GM19324 (cell line): Measurements from ENCODE around the gene CASP8AP2.
A peak's percentile ranks its signal among the peaks of the same experiment; 100 is the strongest.
"Not testable (repeated sequence)": the region's sequence is repeated elsewhere in the genome, so short reads cannot be mapped to it uniquely, and the experiment has no call there.

Source experiments
- ATAC-seq: cut with Tn5 transposase; IDR thresholded peaks from one replicate; pipeline ENCODE4 v1.9.1; 2021; ENCODE audit warnings: mild to moderate bottlenecking, moderate library complexity; ENCODE audit not compliant: unreplicated experiment, low FRiP score

The CASP8AP2 gene

GRCh38 chr6:89819336-89820130 is 10.1 kb upstream of the CASP8AP2 start, which contains the start of gene MDN1:
Gene MDN1 (minus strand): TSS chr6:89819794. CDS start chr6:89819607, 187 bp downstream.
- peak; percentile 97 for ATAC-seq

- ATAC-seq = no peak
These were observed 3.6 kb upstream of the CASP8AP2 start for GRCh38 chr6:89826029-89826528.

GRCh38 chr6:89828475-89828987 is 1.1 kb upstream of the CASP8AP2 start:
- ATAC-seq = not testable (repeated sequence)

GRCh38 chr6:89828988-89829471 is 650 bp upstream of the CASP8AP2 start:
- ATAC-seq = peak; percentile 39

GRCh38 chr6:89830170-89830809 is 610 bp downstream of the CASP8AP2 start:
- no peak for ATAC-seq

GRCh38 chr6:89834884-89835792 is 5.5 kb downstream of the CASP8AP2 start:
- peak; percentile 96 for ATAC-seq

- no peak for ATAC-seq
These were observed 7.1 kb downstream of the CASP8AP2 start for GRCh38 chr6:89836639-89837222.

GRCh38 chr6:89840538-89840937 is 10.9 kb downstream of the CASP8AP2 start:
- no peak for ATAC-seq

GRCh38 chr6:89842228-89842627 is 12.5 kb downstream of the CASP8AP2 start:
- no peak for ATAC-seq

GRCh38 chr6:89843070-89843469 is 13.4 kb downstream of the CASP8AP2 start:
- no peak for ATAC-seq

- not testable (repeated sequence) for ATAC-seq
These were observed 17.8 kb downstream of the CASP8AP2 start for GRCh38 chr6:89847513-89847912.

GRCh38 chr6:89853068-89853467 is 23.4 kb downstream of the CASP8AP2 start:
- no peak for ATAC-seq

- ATAC-seq = no peak
These were observed 28.4 kb downstream of the CASP8AP2 start for GRCh38 chr6:89858041-89858440.

- no peak for ATAC-seq
These were observed 30.1 kb downstream of the CASP8AP2 start for GRCh38 chr6:89859744-89860143.

GRCh38 chr6:89862273-89862672 is 32.6 kb downstream of the CASP8AP2 start:
- peak; percentile 64 for ATAC-seq

- no peak for ATAC-seq
These were observed 33.0 kb downstream of the CASP8AP2 start for GRCh38 chr6:89862698-89863097.

GRCh38 chr6:89866024-89866678 is 36.5 kb downstream of the CASP8AP2 start:
- no peak for ATAC-seq

GRCh38 chr6:89873721-89874120 is 44.0 kb downstream of the CASP8AP2 start:
- ATAC-seq = no peak

GRCh38 chr6:89874438-89874837 is 44.8 kb downstream of the CASP8AP2 start:
- no peak for ATAC-seq
